Hepatocyte (in vitro differentiated cells): ENCODE data around the gene G6PC1.

ENCODE experiments used
- EZH2 ChIP-seq: fragments of 200-600 bp; sonication (generic); IDR thresholded peaks from 2 replicates; pipeline ENCODE4 v1.6.1; 2016; ENCODE audit warnings: antibody characterized with exemption, mild to moderate bottlenecking, borderline replicate concordance
- EZH2phosphoT487 ChIP-seq: fragments of 200-600 bp; sonication (generic); IDR thresholded peaks from one replicate; pipeline ENCODE4 v1.6.1; 2018; ENCODE audit warnings: antibody characterized with exemption, mild to moderate bottlenecking, low read depth, moderate library complexity; ENCODE audit not compliant: unreplicated experiment, severe bottlenecking
- TF ChIP-seq, protein P1 (sequence below): fragments of 200-600 bp; sonication (generic); IDR thresholded peaks from 2 replicates; pipeline ENCODE4 v1.5.1; 2016; ENCODE audit warnings: antibody characterized with exemption, mild to moderate bottlenecking; ENCODE audit not compliant: poor library complexity

- TF ChIP-seq, protein P1, sequence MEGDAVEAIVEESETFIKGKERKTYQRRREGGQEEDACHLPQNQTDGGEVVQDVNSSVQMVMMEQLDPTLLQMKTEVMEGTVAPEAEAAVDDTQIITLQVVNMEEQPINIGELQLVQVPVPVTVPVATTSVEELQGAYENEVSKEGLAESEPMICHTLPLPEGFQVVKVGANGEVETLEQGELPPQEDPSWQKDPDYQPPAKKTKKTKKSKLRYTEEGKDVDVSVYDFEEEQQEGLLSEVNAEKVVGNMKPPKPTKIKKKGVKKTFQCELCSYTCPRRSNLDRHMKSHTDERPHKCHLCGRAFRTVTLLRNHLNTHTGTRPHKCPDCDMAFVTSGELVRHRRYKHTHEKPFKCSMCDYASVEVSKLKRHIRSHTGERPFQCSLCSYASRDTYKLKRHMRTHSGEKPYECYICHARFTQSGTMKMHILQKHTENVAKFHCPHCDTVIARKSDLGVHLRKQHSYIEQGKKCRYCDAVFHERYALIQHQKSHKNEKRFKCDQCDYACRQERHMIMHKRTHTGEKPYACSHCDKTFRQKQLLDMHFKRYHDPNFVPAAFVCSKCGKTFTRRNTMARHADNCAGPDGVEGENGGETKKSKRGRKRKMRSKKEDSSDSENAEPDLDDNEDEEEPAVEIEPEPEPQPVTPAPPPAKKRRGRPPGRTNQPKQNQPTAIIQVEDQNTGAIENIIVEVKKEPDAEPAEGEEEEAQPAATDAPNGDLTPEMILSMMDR = no peak
- TF ChIP-seq EZH2 = no peak
- TF ChIP-seq EZH2phosphoT487 = no peak
Observed at GRCh38 chr17:42880776-42881310, 19.8 kb upstream of the G6PC1 start.
